Measurements from ENCODE around the gene GPC6.

The GPC6 gene

DNA sequence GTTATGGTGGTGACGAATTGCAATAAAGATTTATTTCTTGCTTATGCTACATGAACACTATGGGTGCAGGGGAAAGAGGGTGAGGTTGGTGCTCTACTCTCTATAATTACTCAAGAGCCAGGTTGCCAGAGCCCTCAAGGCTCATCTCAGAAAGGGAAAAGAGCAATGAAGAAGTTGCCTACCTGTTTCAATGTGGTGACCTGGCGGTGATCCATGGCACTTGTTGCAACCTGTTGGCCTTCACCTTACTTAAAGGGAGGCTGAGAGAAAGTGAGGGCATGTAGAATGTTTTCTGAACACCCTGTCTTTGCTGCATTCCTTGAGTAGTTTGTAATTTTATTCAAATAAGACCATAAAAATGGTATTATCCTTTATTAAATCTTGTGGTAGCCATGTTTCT lies 394.4 kb downstream of the GPC6 start:
- Histone ChIP-seq H3K36me3 (ENCODE audit: insufficient read depth, low read length) (no peaks in the 10 kb centered on the region), H3K4me2 (ENCODE audit: low read length) (no peak overlapping the region), H4K20me1 (ENCODE audit: insufficient read depth, low read length) (no peaks in the 10 kb centered on the region), H3K9ac (ENCODE audit: low read length) (no peak overlapping the region), H3K9me2 (ENCODE audit: low read depth, low read length) (no peaks in the 10 kb centered on the region), H2AFZ (ENCODE audit: low read length) (no peak overlapping the region), H3K4me3 (ENCODE audit: low read depth, low read length, poor library complexity, severe bottlenecking) (no peak overlapping the region), H3K79me2 (ENCODE audit: insufficient read depth, low read length) (no peaks in the 10 kb centered on the region), H3K27me3 (ENCODE audit: insufficient read depth, low read length) (no peaks in the 10 kb centered on the region), H3F3A (ENCODE audit: insufficient read depth, low read length) (no peaks in the 10 kb centered on the region), H3K4me1 (ENCODE audit: insufficient read depth, low read length, severe bottlenecking) (no peaks in the 10 kb centered on the region), H3K27ac (ENCODE audit: low read depth, low read length, poor library complexity, severe bottlenecking) (no peak overlapping the region), H3K9me3 (ENCODE audit: low read length) (no peaks in the 10 kb centered on the region)
- TF ChIP-seq, protein P1, sequence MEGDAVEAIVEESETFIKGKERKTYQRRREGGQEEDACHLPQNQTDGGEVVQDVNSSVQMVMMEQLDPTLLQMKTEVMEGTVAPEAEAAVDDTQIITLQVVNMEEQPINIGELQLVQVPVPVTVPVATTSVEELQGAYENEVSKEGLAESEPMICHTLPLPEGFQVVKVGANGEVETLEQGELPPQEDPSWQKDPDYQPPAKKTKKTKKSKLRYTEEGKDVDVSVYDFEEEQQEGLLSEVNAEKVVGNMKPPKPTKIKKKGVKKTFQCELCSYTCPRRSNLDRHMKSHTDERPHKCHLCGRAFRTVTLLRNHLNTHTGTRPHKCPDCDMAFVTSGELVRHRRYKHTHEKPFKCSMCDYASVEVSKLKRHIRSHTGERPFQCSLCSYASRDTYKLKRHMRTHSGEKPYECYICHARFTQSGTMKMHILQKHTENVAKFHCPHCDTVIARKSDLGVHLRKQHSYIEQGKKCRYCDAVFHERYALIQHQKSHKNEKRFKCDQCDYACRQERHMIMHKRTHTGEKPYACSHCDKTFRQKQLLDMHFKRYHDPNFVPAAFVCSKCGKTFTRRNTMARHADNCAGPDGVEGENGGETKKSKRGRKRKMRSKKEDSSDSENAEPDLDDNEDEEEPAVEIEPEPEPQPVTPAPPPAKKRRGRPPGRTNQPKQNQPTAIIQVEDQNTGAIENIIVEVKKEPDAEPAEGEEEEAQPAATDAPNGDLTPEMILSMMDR (IDR thresholded peaks at IDR 0.05; ENCODE audit: low read length), result no peak
- TF ChIP-seq EZH2 (IDR thresholded peaks at IDR 0.05; ENCODE audit: borderline replicate concordance, low read length), result no peak

DNA sequence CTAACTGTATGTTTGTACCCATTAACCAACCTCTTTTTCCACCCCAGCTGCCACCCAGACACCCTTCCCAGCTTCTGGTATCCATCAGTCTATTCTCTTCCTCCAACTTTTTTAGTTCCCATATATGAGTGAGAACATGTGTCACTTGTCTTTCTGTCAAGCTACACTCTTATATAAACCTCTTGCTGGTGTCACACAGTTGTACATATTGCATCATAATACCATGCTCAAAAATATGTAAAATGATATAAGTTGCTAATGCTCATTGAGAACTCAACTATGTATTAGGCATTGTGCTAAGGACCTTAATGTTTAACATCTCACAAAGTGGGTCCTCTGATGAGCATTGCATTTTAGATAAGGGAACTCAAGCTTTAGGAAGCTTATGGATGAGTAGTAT lies 395.4 kb downstream of the GPC6 start:
- Histone ChIP-seq H3K4me3 (ENCODE audit: low read depth, low read length, poor library complexity, severe bottlenecking) (no peak overlapping the region), H3K27me3 (ENCODE audit: insufficient read depth, low read length) (no peaks in the 10 kb centered on the region), H3K79me2 (ENCODE audit: insufficient read depth, low read length) (no peaks in the 10 kb centered on the region), H3K27ac (ENCODE audit: low read depth, low read length, poor library complexity, severe bottlenecking) (no peak overlapping the region), H3F3A (ENCODE audit: insufficient read depth, low read length) (no peaks in the 10 kb centered on the region), H3K4me1 (ENCODE audit: insufficient read depth, low read length, severe bottlenecking) (no peaks in the 10 kb centered on the region), H3K9ac (ENCODE audit: low read length) (no peak overlapping the region), H2AFZ (ENCODE audit: low read length) (no peak overlapping the region), H4K20me1 (ENCODE audit: insufficient read depth, low read length) (no peaks in the 10 kb centered on the region), H3K36me3 (ENCODE audit: insufficient read depth, low read length) (no peaks in the 10 kb centered on the region), H3K9me3 (ENCODE audit: low read length) (no peaks in the 10 kb centered on the region), H3K9me2 (ENCODE audit: low read depth, low read length) (no peaks in the 10 kb centered on the region), H3K4me2 (ENCODE audit: low read length) (no peak overlapping the region)
- TF ChIP-seq, protein P1 (IDR thresholded peaks at IDR 0.05; ENCODE audit: low read length), result no peak
- TF ChIP-seq EZH2 (IDR thresholded peaks at IDR 0.05; ENCODE audit: borderline replicate concordance, low read length), result no peak

GRCh38 chr13:93624311-93624777 lies 397.7 kb downstream of the GPC6 start:
- H4K20me1 ChIP-seq (ENCODE audit: insufficient read depth, low read length), result no peaks in the 10 kb centered on the region
- TF ChIP-seq, protein P1 (IDR thresholded peaks at IDR 0.05; ENCODE audit: low read length), result no peak
- TF ChIP-seq EZH2 (IDR thresholded peaks at IDR 0.05; ENCODE audit: borderline replicate concordance, low read length), result no peak
- no peaks in the 10 kb centered on the region for H3K9me3 ChIP-seq (ENCODE audit: low read length)
- no peak overlapping the region for H3K9ac ChIP-seq (ENCODE audit: low read length)
- H3K9me2 ChIP-seq (ENCODE audit: low read depth, low read length), result no peaks in the 10 kb centered on the region
- no peaks in the 10 kb centered on the region for H3K27me3 ChIP-seq (ENCODE audit: insufficient read depth, low read length)
- no peaks in the 10 kb centered on the region for H3K36me3 ChIP-seq (ENCODE audit: insufficient read depth, low read length)
- H3K4me1 ChIP-seq (ENCODE audit: insufficient read depth, low read length, severe bottlenecking), result no peaks in the 10 kb centered on the region
- no peak overlapping the region for H3K4me3 ChIP-seq (ENCODE audit: low read depth, low read length, poor library complexity, severe bottlenecking)
- H3F3A ChIP-seq (ENCODE audit: insufficient read depth, low read length), result no peaks in the 10 kb centered on the region
- H3K4me2 ChIP-seq (ENCODE audit: low read length), result no peak overlapping the region
- H3K79me2 ChIP-seq (ENCODE audit: insufficient read depth, low read length), result no peaks in the 10 kb centered on the region
- no peak overlapping the region for H2AFZ ChIP-seq (ENCODE audit: low read length)
- H3K27ac ChIP-seq (ENCODE audit: low read depth, low read length, poor library complexity, severe bottlenecking), result no peak overlapping the region

Data from OCI-LY1 (cell line).